ENCODE results near the gene KLHL8.

KLHL8 gene

GRCh38 chr4:87134122-87134521 is 86.3 kb downstream of the KLHL8 start:
- no peaks in the 10 kb centered on the region for H3K27me3 Mint-ChIP-seq
- ATAC-seq (replicated peaks) (no peak), DNase-seq (no peak)
- H3K36me3 Mint-ChIP-seq: peaks cover 34 to 48% of the 10 kb centered on the region in 2 donors
- H3K9me3 Mint-ChIP-seq: no peaks in the 10 kb centered on the region
- H3K4me3 Mint-ChIP-seq: no peak overlapping the region
- H3K4me1 Mint-ChIP-seq: no peaks in the 10 kb centered on the region
- H3K27ac Mint-ChIP-seq: no peak overlapping the region

GRCh38 chr4:87133183-87133582 is 87.2 kb downstream of the KLHL8 start:
- Mint-ChIP-seq H3K9me3 (no peaks in the 10 kb centered on the region), H3K36me3 (peaks cover 36 to 50% of the 10 kb centered on the region in 2 donors), H3K4me1 (no peaks in the 10 kb centered on the region), H3K4me3 (no peak overlapping the region), H3K27ac (no peak overlapping the region), H3K27me3 (no peaks in the 10 kb centered on the region)
- no peak for DNase-seq
- ATAC-seq (replicated peaks): no peak

- no peak overlapping the region for H3K4me3 Mint-ChIP-seq
- H3K4me1 Mint-ChIP-seq: peaks cover 0 to 2% of the 10 kb centered on the region in 2 donors
- no peak overlapping the region for H3K27ac Mint-ChIP-seq
- peaks cover 41 to 53% of the 10 kb centered on the region in 2 donors for H3K36me3 Mint-ChIP-seq
- no peaks in the 10 kb centered on the region for H3K9me3 Mint-ChIP-seq
- ATAC-seq (replicated peaks) (peak in 1 of 2 donors; percentile 45), DNase-seq (no peak)
- H3K27me3 Mint-ChIP-seq: no peaks in the 10 kb centered on the region
These were observed 88.4 kb downstream of the KLHL8 start for GRCh38 chr4:87132035-87132434.

- Mint-ChIP-seq H3K27me3 (no peaks in the 10 kb centered on the region), H3K27ac (peak overlapping the region; percentile 17), H3K36me3 (peaks cover 47 to 59% of the 10 kb centered on the region in 2 donors), H3K4me1 (peaks cover 0 to 4% of the 10 kb centered on the region in 2 donors), H3K4me3 (no peak overlapping the region), H3K9me3 (no peaks in the 10 kb centered on the region)
- DNase-seq: no peak
- ATAC-seq (replicated peaks): no peak
These were observed 89.3 kb downstream of the KLHL8 start for GRCh38 chr4:87130985-87131703.

- Mint-ChIP-seq H3K27me3 (no peaks in the 10 kb centered on the region), H3K4me1 (peaks cover 0 to 4% of the 10 kb centered on the region in 2 donors), H3K36me3 (peaks cover 57 to 64% of the 10 kb centered on the region in 2 donors), H3K4me3 (no peak overlapping the region), H3K27ac (no peak overlapping the region), H3K9me3 (no peaks in the 10 kb centered on the region)
- ATAC-seq (replicated peaks) (no peak), DNase-seq (no peak)
These were observed 90.7 kb downstream of the KLHL8 start for GRCh38 chr4:87129681-87130080.

- Mint-ChIP-seq H3K9me3 (no peaks in the 10 kb centered on the region), H3K36me3 (peaks cover 49 to 55% of the 10 kb centered on the region in 2 donors), H3K27me3 (no peaks in the 10 kb centered on the region), H3K4me3 (no peak overlapping the region), H3K4me1 (peaks cover 0 to 4% of the 10 kb centered on the region in 2 donors), H3K27ac (no peak overlapping the region)
- no peak for ATAC-seq (replicated peaks)
- DNase-seq: no peak
These were observed 92.3 kb downstream of the KLHL8 start for GRCh38 chr4:87128006-87128705.

GRCh38 chr4:87126056-87126455 is 94.4 kb downstream of the KLHL8 start:
- Mint-ChIP-seq H3K9me3 (no peaks in the 10 kb centered on the region), H3K4me1 (peaks cover 10 to 13% of the 10 kb centered on the region in 2 donors), H3K27ac (no peak overlapping the region), H3K27me3 (no peaks in the 10 kb centered on the region), H3K4me3 (no peak overlapping the region), H3K36me3 (peaks cover 38 to 48% of the 10 kb centered on the region in 2 donors)
- no peak for ATAC-seq (replicated peaks)
- DNase-seq: no peak

GRCh38 chr4:87122252-87122651 is 98.2 kb downstream of the KLHL8 start:
- H3K4me1 Mint-ChIP-seq: peaks cover 17 to 29% of the 10 kb centered on the region in 2 donors
- H3K27me3 Mint-ChIP-seq: no peaks in the 10 kb centered on the region
- no peaks in the 10 kb centered on the region for H3K9me3 Mint-ChIP-seq
- DNase-seq (no peak), ATAC-seq (replicated peaks) (no peak)
- H3K27ac Mint-ChIP-seq: no peak overlapping the region
- peaks cover 31 to 55% of the 10 kb centered on the region in 2 donors for H3K36me3 Mint-ChIP-seq
- H3K4me3 Mint-ChIP-seq: no peak overlapping the region

- Mint-ChIP-seq H3K9me3 (no peaks in the 10 kb centered on the region), H3K4me1 (peaks cover 17 to 29% of the 10 kb centered on the region in 2 donors), H3K36me3 (peaks cover 30 to 54% of the 10 kb centered on the region in 2 donors), H3K27ac (no peak overlapping the region), H3K27me3 (no peaks in the 10 kb centered on the region), H3K4me3 (no peak overlapping the region)
- ATAC-seq (replicated peaks): peak in 1 of 2 donors; percentile 8
- DNase-seq: no peak
These were observed 98.9 kb downstream of the KLHL8 start for GRCh38 chr4:87121341-87122065.

GRCh38 chr4:87120411-87121162 is 99.8 kb downstream of the KLHL8 start:
- H3K9me3 Mint-ChIP-seq: no peaks in the 10 kb centered on the region
- no peak overlapping the region for H3K4me3 Mint-ChIP-seq
- ATAC-seq (replicated peaks): no peak
- peaks cover 28 to 52% of the 10 kb centered on the region in 2 donors for H3K36me3 Mint-ChIP-seq
- H3K27ac Mint-ChIP-seq: no peak overlapping the region
- peaks cover 17 to 29% of the 10 kb centered on the region in 2 donors for H3K4me1 Mint-ChIP-seq
- DNase-seq: no peak
- H3K27me3 Mint-ChIP-seq: no peaks in the 10 kb centered on the region

GRCh38 chr4:87120010-87120409 is 100.4 kb downstream of the KLHL8 start:
- H3K4me1 Mint-ChIP-seq: peaks cover 17 to 29% of the 10 kb centered on the region in 2 donors
- H3K9me3 Mint-ChIP-seq: no peaks in the 10 kb centered on the region
- no peak overlapping the region for H3K27ac Mint-ChIP-seq
- DNase-seq (no peak), ATAC-seq (replicated peaks) (peak in 1 of 2 donors; percentile 27)
- no peaks in the 10 kb centered on the region for H3K27me3 Mint-ChIP-seq
- no peak overlapping the region for H3K4me3 Mint-ChIP-seq
- peaks cover 24 to 46% of the 10 kb centered on the region in 2 donors for H3K36me3 Mint-ChIP-seq

- no peaks in the 10 kb centered on the region for H3K27me3 Mint-ChIP-seq
- H3K9me3 Mint-ChIP-seq: no peaks in the 10 kb centered on the region
- no peak overlapping the region for H3K4me3 Mint-ChIP-seq
- no peak for DNase-seq
- peaks cover 26 to 45% of the 10 kb centered on the region in 2 donors for H3K36me3 Mint-ChIP-seq
- H3K4me1 Mint-ChIP-seq: peaks cover 17 to 29% of the 10 kb centered on the region in 2 donors
- no peak for ATAC-seq (replicated peaks)
- no peak overlapping the region for H3K27ac Mint-ChIP-seq
These were observed 101.6 kb downstream of the KLHL8 start for GRCh38 chr4:87118826-87119225.

- no peak overlapping the region for H3K27ac Mint-ChIP-seq
- no peak for ATAC-seq (replicated peaks)
- no peaks in the 10 kb centered on the region for H3K27me3 Mint-ChIP-seq
- H3K4me1 Mint-ChIP-seq: peaks cover 17 to 29% of the 10 kb centered on the region in 2 donors
- H3K9me3 Mint-ChIP-seq: no peaks in the 10 kb centered on the region
- H3K36me3 Mint-ChIP-seq: peaks cover 26 to 44% of the 10 kb centered on the region in 2 donors
- no peak for DNase-seq
- no peak overlapping the region for H3K4me3 Mint-ChIP-seq
These were observed 102.0 kb downstream of the KLHL8 start for GRCh38 chr4:87118421-87118820.

GRCh38 chr4:87117732-87118075 is 102.7 kb downstream of the KLHL8 start:
- Mint-ChIP-seq H3K27me3 (no peaks in the 10 kb centered on the region), H3K4me3 (no peak overlapping the region), H3K9me3 (no peaks in the 10 kb centered on the region), H3K36me3 (peaks cover 26 to 42% of the 10 kb centered on the region in 2 donors), H3K4me1 (peaks cover 17 to 29% of the 10 kb centered on the region in 2 donors), H3K27ac (no peak overlapping the region)
- ATAC-seq (replicated peaks) (no peak), DNase-seq (no peak)

Measured in stimulated activated naive B cell treated with anti-CD40 and anti-IgM and Interleukin-4, amounts not matched to agents 10 μg/mL and 1 μg/mL and 100 μg/mL, for 72 hours (primary cell).